DMS153 treated with DMSO at 0.1 percent for 48 hours (cell line): ENCODE results near the gene CTSF.
"Not testable (repeated sequence)": the region's sequence is repeated elsewhere in the genome, so short reads cannot be mapped to it uniquely, and the experiment has no call there.

Experiments used
- DNase-seq: peaks from one replicate; lab custom pipeline; 2025; ENCODE audit not compliant: unreplicated experiment; lab: John Stamatoyannopoulos, UW

The CTSF gene

DNA sequence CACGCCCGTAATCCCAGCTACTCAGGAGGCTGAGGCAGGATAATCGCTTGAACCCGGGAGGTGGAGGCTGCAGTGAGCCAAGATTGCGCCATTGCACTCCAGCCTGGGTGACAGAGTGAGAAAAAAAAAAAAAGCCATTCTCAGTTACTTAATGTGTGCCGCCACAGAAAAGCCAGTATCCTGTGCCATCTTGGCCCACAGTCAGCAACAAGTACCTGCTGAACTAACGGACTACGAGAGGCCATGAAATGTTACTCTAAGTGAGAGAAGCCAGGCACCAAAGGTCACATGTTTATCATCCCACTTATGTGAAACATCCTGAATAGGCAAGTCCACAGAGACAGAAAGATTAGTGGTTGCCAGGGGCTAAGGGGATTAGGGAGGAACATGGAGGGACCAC, 27.8 kb downstream of the CTSF start:
- not testable (repeated sequence) for DNase-seq

DNA sequence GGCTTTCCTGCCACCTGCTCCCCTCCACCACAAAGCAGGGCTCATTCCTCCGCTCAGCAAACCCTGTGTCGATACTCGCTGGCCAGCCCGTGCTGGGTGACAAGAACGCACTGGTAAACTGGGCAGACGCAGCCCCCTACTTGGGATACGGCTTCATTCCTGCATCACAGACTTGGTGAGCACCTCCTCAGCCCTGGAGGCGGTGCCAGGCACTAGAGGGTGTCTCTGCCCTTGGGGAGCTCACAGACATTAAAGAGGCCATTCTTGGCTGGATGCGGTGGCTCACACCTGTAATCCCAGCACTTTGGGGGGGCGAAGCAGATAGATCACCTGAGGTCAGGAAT, 28.6 kb downstream of the CTSF start:
- DNase-seq = no peak

DNA sequence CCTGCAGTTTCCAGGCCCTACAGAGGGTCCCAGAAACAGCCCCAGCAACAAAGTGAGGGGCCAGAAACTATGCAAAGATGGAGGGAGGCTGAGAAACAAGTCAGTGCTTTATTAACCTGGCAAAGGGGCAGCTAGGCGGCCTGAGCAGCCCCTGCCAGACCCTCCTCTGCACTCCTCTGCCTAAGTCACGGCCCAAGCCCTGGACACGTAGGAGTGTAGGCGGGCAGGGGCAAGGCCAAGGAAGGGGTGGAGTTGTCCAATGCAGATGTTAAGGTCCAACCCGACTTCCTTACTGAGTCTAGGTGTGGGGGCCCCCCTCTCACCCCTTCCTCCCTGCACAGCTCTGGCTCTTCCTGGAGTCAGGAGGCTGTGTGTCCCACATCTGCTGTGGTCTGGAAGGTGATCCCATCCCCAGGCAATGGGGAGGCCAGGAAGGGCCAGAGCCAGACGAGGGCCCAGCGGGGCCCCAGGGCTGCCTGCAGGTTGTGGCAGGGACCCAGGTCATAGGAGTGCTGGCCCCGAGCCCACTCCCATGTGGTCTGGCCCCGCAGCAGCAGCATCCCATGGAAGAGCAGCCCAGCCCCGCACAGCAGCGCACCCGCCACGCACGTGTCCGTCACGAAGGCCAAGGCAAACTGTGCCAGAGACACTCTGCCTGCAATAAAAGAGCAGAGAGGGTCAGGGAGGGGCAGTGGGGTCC, 29.1 kb downstream of the CTSF start:
- DNase-seq = no peak

DNA sequence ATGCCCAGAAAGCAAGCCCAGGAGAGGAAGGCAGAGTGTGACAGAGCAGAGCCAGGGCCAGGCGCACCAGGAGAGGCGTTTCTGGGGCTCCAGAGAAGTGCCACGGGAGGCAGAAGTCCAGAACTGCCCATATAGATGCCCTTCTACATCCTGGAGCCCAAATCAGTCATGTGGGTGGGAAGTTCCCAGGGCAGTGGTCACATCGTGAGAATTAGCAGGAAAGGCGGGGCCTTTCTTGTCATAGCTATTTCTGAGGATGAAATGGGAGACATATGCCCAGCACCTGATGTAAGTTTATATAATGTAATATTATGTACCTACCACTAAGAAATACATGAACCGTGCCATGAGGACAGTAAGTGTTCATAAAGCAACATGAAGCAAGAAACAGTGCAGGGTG, 35.6 kb downstream of the CTSF start:
- DNase-seq = no peak

DNA sequence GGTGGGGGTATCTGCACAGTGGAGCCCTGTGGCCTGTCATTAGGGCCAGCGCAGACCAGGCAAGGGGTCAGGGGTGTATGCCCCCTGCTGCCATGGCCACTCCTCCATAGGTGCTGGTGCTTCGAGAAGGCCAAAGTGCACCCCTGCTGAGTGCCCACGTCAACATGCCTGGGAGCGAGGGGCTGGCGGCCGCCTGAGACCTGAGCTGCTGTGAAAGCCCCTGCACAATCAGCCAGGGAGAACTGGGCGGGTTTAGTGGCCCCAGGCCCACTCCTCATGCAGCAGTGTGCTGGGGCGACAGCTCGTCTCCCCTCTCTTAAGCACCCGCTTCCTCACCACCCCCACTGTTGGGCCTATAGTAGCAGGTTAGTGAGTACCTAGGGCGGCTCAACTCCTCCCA, 36.6 kb downstream of the CTSF start:
- no peak for DNase-seq

DNA sequence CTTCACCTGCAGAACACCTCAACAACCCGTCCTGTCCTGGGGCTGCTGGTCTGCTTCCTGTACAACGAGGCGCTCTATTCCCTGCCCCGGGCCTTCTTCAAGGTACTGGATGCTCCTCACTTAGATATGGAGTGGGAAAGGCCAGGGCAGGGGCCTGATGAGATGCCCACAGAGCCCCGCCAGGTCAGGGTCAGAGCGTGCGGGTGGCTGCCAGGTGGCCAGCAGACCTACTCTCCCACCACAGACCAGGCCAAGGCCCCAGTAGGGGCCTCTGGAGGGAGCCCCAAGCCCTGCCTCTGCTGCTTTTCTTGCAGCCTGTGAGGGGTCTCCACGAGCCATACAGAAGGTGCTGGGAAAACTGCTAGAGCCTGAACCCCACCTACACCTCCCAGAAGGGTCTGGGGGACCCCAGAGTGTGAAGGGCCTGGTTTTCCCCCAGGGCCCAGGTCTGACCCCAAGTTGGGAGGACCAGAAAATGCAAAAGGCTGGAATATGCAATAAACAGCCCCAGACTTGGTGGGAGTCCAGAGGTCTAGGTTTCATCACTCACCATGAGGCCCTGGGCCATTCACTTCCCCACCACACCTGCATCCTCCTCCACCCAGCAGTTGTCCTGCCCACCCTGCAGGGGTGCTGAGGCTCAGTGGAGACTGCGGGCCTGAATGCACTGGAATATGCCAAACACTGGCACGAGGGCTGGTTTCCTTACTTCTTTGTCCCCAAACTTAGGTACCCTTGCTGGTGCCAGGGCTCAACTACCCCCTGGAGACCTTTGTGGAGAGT, 37.3 kb downstream of the CTSF start:
- no peak for DNase-seq

DNA sequence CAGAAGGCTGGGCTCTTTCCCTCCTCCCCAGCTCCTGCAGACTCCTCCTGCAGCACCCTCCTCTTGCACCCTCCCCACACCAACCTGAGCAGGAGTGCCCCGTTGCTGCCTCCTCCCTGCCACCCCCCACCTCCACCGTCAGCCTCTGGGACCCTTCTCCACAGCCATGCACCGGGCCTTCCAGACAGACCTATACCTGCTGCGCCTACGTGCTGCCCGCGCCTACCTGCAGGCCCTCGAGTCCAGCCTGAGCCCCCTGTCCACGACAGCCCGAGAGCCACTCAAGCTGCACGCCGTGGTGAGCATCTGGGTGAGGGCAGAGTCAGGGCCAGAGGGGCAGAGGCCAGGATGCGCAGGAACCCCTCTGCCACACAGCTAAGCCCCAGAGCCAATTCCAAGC, 38.8 kb downstream of the CTSF start:
- no peak for DNase-seq

DNA sequence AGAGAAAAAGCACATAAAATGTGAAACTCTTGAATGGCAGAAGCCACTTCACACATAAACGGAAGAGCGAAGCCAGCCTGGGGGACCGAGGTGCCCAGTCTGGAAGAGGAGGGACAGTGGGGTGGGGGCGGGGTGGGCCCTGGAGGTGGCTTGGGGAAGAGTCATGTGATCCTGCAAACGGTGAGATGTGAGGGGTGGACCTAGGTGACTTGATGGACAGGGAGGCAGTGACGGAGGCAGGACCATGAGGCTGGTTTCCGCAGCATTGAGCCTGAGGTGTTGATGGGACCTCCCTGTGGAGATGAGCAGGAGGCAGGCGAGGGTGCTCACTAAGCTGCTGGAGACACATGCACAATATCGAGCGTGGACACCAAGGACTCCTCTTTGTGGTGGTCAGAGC, 39.3 kb downstream of the CTSF start:
- DNase-seq = no peak

DNA sequence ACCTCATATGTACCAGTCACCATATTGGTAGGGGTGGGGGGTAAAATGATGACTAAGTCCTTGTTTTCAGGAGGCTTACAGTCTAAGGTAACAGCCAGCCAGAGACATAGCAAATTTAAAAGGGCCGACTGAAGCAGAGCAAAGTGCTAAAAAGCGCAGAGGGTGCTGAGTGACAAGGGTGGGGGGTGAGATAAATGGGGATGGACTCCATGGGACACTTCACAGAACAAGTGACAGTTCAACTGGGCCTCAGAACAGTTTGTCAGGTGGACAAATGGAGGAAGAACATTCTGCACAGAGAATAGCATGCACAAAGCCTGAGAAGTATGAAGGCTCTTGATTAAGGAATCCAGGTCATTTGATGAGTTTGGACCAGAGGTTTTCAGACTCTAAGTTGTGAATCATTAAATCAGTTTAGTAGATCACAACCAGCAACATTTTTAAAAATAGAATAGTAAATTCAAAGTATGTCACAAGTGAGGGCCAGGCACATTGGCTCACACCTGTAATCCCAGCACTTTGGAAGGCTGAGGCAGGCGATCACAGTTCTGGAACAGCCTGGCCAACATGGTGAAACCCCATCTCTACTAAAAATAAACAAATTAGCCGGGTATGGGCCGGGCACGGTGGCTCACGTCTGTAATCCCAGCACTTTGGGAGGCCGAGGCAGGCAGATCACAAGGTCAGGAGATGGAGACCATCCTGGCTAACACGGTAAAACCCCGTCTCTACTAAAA, 43.9 kb downstream of the CTSF start:
- no peak for DNase-seq

DNA sequence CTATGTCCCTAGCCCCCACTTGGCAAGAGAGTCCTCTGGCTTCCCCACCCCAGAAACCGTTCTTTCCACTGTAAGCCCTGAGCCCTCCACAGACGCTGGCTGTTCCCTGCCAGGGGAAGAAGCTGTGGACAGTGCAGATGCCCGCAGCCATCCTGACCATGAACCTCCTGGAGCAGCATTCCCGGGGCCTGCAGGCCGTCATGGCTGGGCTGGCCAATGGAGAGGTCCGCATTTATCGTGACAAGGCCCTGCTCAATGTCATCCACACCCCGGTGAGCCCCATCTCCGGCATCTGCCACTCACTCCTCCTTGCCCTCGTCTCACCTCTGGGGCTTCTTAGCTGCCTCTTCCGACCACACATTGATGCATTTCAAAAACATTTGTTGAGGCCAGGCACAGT, 44.8 kb downstream of the CTSF start:
- no peak for DNase-seq
